HG02970 (cell line): ENCODE data around the gene MAGI1.

ENCODE experiments used
- ATAC-seq: cut with Tn5 transposase; IDR thresholded peaks from one replicate; pipeline ENCODE4 v1.9.1; 2021; ENCODE audit warnings: mild to moderate bottlenecking, moderate library complexity, moderate number of reproducible peaks; ENCODE audit not compliant: unreplicated experiment, low FRiP score

MAGI1 gene

GRCh38 chr3:65701516-65701915 lies 337.2 kb downstream of the MAGI1 start:
- no peak for ATAC-seq

GRCh38 chr3:65689436-65689835 lies 349.3 kb downstream of the MAGI1 start:
- no peak for ATAC-seq

GRCh38 chr3:65687741-65688140 lies 351.0 kb downstream of the MAGI1 start:
- no peak for ATAC-seq

GRCh38 chr3:65685621-65686235 lies 353.0 kb downstream of the MAGI1 start:
- ATAC-seq: no peak

GRCh38 chr3:65678516-65678915 lies 360.2 kb downstream of the MAGI1 start:
- ATAC-seq: no peak

GRCh38 chr3:65677486-65678010 lies 361.2 kb downstream of the MAGI1 start:
- no peak for ATAC-seq

- no peak for ATAC-seq
Observed at GRCh38 chr3:65676580-65676979, 362.1 kb downstream of the MAGI1 start.

- ATAC-seq: no peak
Observed at GRCh38 chr3:65675011-65675410, 363.7 kb downstream of the MAGI1 start.

GRCh38 chr3:65674226-65674625 lies 364.5 kb downstream of the MAGI1 start:
- ATAC-seq: no peak

GRCh38 chr3:65672871-65673815 lies 365.6 kb downstream of the MAGI1 start:
- no peak for ATAC-seq

GRCh38 chr3:65672061-65672460 lies 366.7 kb downstream of the MAGI1 start:
- ATAC-seq: no peak

- no peak for ATAC-seq
Observed at GRCh38 chr3:65671004-65671403, 367.7 kb downstream of the MAGI1 start.

GRCh38 chr3:65669163-65669875 lies 369.4 kb downstream of the MAGI1 start:
- ATAC-seq: no peak

- no peak for ATAC-seq
Observed at GRCh38 chr3:65667963-65668362, 370.8 kb downstream of the MAGI1 start.

GRCh38 chr3:65666448-65667091 lies 372.1 kb downstream of the MAGI1 start:
- no peak for ATAC-seq

- no peak for ATAC-seq
Observed at GRCh38 chr3:65665915-65666314, 372.8 kb downstream of the MAGI1 start.

- no peak for ATAC-seq
Observed at GRCh38 chr3:65664931-65665330, 373.8 kb downstream of the MAGI1 start.

GRCh38 chr3:65664446-65664845 lies 374.3 kb downstream of the MAGI1 start:
- ATAC-seq: no peak

GRCh38 chr3:65662095-65662494 lies 376.6 kb downstream of the MAGI1 start:
- no peak for ATAC-seq

GRCh38 chr3:65660000-65660598 lies 378.6 kb downstream of the MAGI1 start:
- ATAC-seq: no peak
